Activated CD4-positive, alpha-beta T cell treated with anti-CD3 and anti-CD28 coated beads for 1 hour (primary cell): ENCODE measurements around the gene AOPEP.

Experiments
- DNase-seq: peaks from one replicate; pipeline ENCODE4 v3.0.0-alpha.2; 2020

The AOPEP gene

DNA sequence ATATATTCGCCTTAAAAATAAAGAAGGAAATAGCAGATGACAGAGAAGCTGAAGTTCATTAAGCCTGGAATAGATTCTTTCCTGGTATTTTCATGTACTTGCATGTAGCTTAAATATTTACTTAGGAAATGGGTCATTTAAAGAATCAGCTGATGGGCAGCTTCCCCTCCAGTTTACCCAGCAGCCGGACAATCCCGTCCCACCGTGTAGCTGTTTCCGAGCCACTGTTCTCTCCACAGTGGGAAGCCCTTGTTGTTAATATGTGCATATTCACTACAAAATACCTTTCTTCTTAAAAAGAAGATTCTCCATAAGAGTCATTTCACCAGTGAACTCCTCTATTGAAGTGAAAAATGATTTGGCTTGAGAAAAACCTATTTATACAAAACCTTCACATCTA, 404.0 kb downstream of the AOPEP start:
- no peak for DNase-seq

DNA sequence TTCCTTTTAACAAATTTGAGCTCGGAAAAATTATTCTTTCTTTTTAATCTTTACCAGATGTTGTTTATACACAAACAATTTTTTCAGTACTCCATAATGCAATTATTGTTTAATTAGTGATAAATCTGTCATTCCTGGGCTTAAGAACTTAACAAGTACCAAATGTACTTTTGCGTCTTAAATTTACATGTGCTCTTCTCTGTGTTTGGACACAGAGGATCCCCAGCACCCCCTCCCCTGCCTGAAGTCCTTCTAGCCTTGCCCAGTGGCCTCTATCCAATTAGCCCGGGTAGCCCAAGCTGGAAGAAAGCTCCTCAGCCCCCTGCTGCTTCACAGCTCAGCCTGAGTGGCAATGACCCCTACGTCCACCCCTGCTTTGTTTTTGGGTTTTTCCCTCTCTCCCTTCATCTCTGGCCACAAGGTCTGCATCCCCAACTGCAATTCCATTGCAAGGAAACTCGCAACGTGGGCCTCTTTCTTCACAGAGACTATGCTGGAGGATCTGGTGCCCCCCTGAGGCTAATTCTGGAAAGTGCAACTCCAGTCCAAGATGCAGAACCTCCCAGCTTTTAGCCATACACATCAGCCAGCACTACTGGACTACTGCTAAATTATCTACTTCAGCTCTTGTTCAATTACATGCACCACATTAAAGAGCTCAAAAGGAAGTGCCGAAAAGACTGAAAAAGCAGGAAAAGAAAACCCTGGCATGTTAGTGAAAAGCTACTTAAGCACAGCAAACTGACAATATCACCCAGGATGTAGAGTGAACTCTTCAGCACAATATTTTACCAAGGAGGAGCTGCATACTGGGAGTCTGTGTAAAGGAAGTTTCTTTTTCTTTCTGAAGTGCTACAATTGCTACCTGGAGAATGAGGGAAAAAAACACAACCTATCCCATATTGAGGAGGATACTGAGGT, 404.8 kb downstream of the AOPEP start:
- DNase-seq: peak; percentile 17

DNA sequence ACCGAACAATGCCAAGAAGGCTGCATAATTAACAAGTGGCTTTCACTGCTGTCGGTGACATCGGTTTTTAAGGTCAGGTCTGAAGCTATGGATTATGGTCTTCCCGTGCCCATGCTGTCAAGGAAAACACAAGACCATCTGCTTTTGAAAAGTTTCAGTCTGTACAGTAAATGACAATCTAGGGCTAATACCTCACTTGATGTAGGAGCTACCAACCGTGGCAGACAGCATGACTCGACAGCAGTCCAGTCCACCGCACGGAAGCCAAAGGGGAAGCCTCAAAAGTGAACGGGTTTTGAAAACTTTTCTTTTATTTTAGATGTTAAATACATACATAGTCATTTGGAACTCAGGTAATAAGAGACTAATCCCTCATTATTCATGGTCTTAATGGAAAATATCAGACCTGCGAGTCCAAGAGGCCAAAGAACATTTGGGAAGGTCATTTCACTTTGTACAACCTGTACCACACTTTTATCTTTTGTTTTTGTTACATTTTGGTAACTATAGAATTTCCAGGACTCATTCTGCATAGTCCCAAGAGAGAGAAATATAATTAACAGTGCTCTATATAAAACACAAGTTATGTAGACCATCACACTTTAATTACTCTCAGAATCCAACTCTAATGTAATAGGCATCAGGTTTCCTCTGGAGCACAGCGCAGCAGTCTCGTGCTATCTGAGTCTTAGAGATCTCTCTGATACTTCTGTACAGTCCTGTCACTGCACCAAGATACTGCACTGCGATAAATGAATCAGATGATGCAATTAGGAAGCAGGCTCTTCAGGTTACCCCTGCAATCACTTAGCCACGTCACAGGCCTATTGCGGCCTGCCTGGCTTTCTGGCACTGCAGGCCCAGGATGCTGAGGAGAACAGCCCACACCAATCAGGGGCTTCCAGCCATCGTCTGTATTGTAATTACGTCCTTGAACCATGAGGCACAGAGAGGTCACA, 406.1 kb downstream of the AOPEP start:
- no peak for DNase-seq

GRCh38 chr9:95133325-95133705, 406.8 kb downstream of the AOPEP start:
- no peak for DNase-seq

GRCh38 chr9:95134457-95134881, 408.0 kb downstream of the AOPEP start:
- DNase-seq: no peak

DNA sequence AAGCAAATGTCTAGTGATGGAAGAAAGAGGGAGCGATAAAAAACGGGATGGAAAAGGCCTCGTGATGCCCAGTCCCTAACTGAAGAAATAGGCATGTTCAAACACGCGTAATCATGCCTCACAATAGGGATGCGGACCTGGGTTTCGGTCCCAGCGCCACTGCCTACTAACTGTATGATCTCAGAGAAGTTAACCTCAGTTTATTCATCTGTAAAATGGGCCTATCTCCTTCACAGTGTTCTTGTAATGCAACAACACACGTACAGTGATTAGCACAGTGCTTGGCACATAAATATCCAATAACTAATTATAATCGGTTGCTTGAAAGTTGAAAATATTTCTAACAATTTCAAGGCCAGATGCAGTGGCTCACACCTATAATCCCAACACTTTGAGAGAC, 409.3 kb downstream of the AOPEP start:
- no peak for DNase-seq
